HepG2 (cell line): ENCODE data around the gene ACSM2B. TPM values are rescaled to one million over a fixed set of nuclear protein-coding genes. Genes with fewer than 3 reads are reported as not detected.

Experiments
- AKAP8 ChIP-seq: sonication (generic); formaldehyde crosslinking; IDR thresholded peaks from 2 replicates; pipeline ENCODE4 v1.5.1; 2020; ENCODE audit warnings: mild to moderate bottlenecking, missing genetic modification reagents
- ETV6 ChIP-seq: sonication (generic); formaldehyde crosslinking; conservative IDR thresholded peaks from 2 replicates; pipeline ENCODE4 v1.4.0; 2020; ENCODE audit warnings: missing genetic modification reagents
- GATAD2A ChIP-seq: IDR thresholded peaks from 2 replicates; pipeline ENCODE4 v1.6.1; 2016
- HES4 ChIP-seq: sonication (generic); formaldehyde crosslinking; IDR thresholded peaks from 2 replicates; pipeline ENCODE4 v1.9.0; 2021; ENCODE audit warnings: mild to moderate bottlenecking, missing genetic modification reagents, borderline replicate concordance
- KAT7 ChIP-seq: IDR thresholded peaks from 2 replicates; pipeline ENCODE4 v1.6.1; 2018; ENCODE audit warnings: borderline replicate concordance, missing compliant biosample characterization
- KIAA2018 ChIP-seq: sonication (generic); formaldehyde crosslinking; IDR thresholded peaks from 2 replicates; pipeline ENCODE4 v1.5.0; 2020; ENCODE audit warnings: mild to moderate bottlenecking, missing genetic modification reagents, borderline replicate concordance
- KLF16 ChIP-seq, 2 experiments: sonication (generic) in 1 of 2; formaldehyde crosslinking in 1 of 2; IDR thresholded peaks; 2 replicates each; pipeline versions ENCODE4 v1.6.1 to v1.8.0; 2016 to 2023; ENCODE audit warnings: missing genetic modification reagents in 2 of 2, missing compliant biosample characterization in 1 of 2
- MBNL3 ChIP-seq: fragments of 250-450 bp; sonication (Bioruptor Pico); conservative IDR thresholded peaks from 2 replicates; pipeline ENCODE4 v1.8.0; 2022; ENCODE audit warnings: mild to moderate bottlenecking, inconsistent platforms
- NFE2L2 ChIP-seq: fragments of 150-350 bp; IDR thresholded peaks from 2 replicates; pipeline ENCODE4 v1.6.1; 2014; ENCODE audit warnings: low read length
- NKX3-1 ChIP-seq: sonication (generic); formaldehyde crosslinking; IDR thresholded peaks from 2 replicates; pipeline ENCODE4 v1.5.0; 2020; ENCODE audit warnings: missing genetic modification reagents
- PCBP1 ChIP-seq: fragments of 200-400 bp; formaldehyde crosslinking; IDR thresholded peaks from 2 replicates; pipeline ENCODE4 v1.6.1; 2017; ENCODE audit warnings: mild to moderate bottlenecking, low read depth, low read length, borderline replicate concordance
- SCMH1 ChIP-seq: sonication (generic); formaldehyde crosslinking; IDR thresholded peaks from 2 replicates; pipeline ENCODE4 v1.9.0; 2021; ENCODE audit warnings: missing genetic modification reagents, mild to moderate bottlenecking, borderline replicate concordance
- SIX4 ChIP-seq: sonication (generic); formaldehyde crosslinking; IDR thresholded peaks from 2 replicates; pipeline ENCODE4 v1.4.0; 2020; ENCODE audit warnings: missing genetic modification reagents
- SRSF9 ChIP-seq: fragments of 200-400 bp; formaldehyde crosslinking; IDR thresholded peaks from 2 replicates; pipeline ENCODE4 v1.6.1; 2018; ENCODE audit warnings: borderline replicate concordance, mild to moderate bottlenecking, low read depth, low read length; ENCODE audit not compliant: insufficient read depth, poor library complexity, severe bottlenecking
- TP53 ChIP-seq: sonication (generic); formaldehyde crosslinking; conservative IDR thresholded peaks from 2 replicates; pipeline ENCODE4 v1.4.0; 2020; ENCODE audit warnings: missing genetic modification reagents
- UBTF ChIP-seq: sonication (generic); formaldehyde crosslinking; IDR thresholded peaks from 2 replicates; pipeline ENCODE4 v1.4.0; 2020; ENCODE audit warnings: mild to moderate bottlenecking, missing genetic modification reagents
- XRCC5 ChIP-seq: fragments of 200-400 bp; formaldehyde crosslinking; optimal IDR thresholded peaks from 2 replicates; pipeline ENCODE3; 2017; ENCODE audit warnings: mild to moderate bottlenecking, low read length
- ZNF256 ChIP-seq: sonication (generic); formaldehyde crosslinking; conservative IDR thresholded peaks from 2 replicates; pipeline ENCODE4 v1.4.0; 2020; ENCODE audit warnings: missing genetic modification reagents
- ZNF597 ChIP-seq: sonication (generic); formaldehyde crosslinking; IDR thresholded peaks from 2 replicates; pipeline ENCODE4 v1.5.0; 2020; ENCODE audit warnings: missing genetic modification reagents
- polyA plus RNA-seq, 8 experiments: library from polyadenylated mRNA; depleted of rRNA in 3 of 8; stranded (reverse) in 7 of 8; unstranded in 1 of 8; fragments of >200 nt; fragmentation: Illumina TruSeq in 4 of 8; extraction: Trizol in 4 of 8; gene quantifications; 2 replicates each; pipeline versions ENCODE4 v1.2.1 to v1.2.3, GENCODE V29; 2011 to 2016; ENCODE audit warnings: low read depth in 4 of 8, missing spikeins in 1 of 8, mixed read lengths in 1 of 8; ENCODE audit not compliant: insufficient read depth in 1 of 8
- total RNA-seq, 5 experiments: library from RNA; depleted of rRNA; stranded (reverse); fragments of >200 nt; fragmentation: Illumina TruSeq; extraction: Trizol; gene quantifications; 2 replicates each; pipeline ENCODE4 v1.2.3, GENCODE V29; 2016; ENCODE audit warnings: low read depth in 1 of 5

ACSM2B gene
- total and polyA plus RNA-seq, 2 of the 13 experiments (the other 11 are each of a cell fraction or from before 2014, with no cell fraction given) = 22.9 to 34.0 TPM

GRCh38 chr16:20538181-20538580, 38.0 kb downstream of the ACSM2B start (continued):
- TF ChIP-seq HES4 (CRISPR knock-in tag) = no peak
- no peak for TF ChIP-seq MBNL3 (CRISPR knock-in tag)
- no peak for TF ChIP-seq SCMH1 (CRISPR knock-in tag)
- TF ChIP-seq KLF16 (CRISPR knock-in tag; IDR thresholded peaks at IDR 0.05) = no peak
- TF ChIP-seq PCBP1 = no peak
- no peak for TF ChIP-seq KIAA2018
- TF ChIP-seq ZNF256 (CRISPR knock-in tag) = no peak
- TF ChIP-seq AKAP8 (CRISPR knock-in tag) = no peak
- no peak for TF ChIP-seq KAT7 (CRISPR knock-in tag)
- no peak for TF ChIP-seq NKX3-1 (CRISPR knock-in tag)
- TF ChIP-seq SRSF9 = no peak
- no peak for TF ChIP-seq UBTF (CRISPR knock-in tag)
- TF ChIP-seq NFE2L2 = no peak
- no peak for TF ChIP-seq TP53 (CRISPR knock-in tag)
- TF ChIP-seq SIX4 = no peak
- no peak for TF ChIP-seq ZNF597
- TF ChIP-seq XRCC5 = no peak
- TF ChIP-seq ETV6 (CRISPR knock-in tag) = no peak
- TF ChIP-seq GATAD2A (CRISPR knock-in tag) = peak; percentile 81
